ENCODE data around the gene PPP2R2B. TPM values are rescaled to one million over a fixed set of nuclear protein-coding genes. Genes with fewer than 3 reads are reported as not detected.

PPP2R2B gene
- polyA plus RNA-seq, 1 donor (not counting 4 experiments of a cell fraction or from before 2014, with no cell fraction given), result 0.33 TPM

DNA sequence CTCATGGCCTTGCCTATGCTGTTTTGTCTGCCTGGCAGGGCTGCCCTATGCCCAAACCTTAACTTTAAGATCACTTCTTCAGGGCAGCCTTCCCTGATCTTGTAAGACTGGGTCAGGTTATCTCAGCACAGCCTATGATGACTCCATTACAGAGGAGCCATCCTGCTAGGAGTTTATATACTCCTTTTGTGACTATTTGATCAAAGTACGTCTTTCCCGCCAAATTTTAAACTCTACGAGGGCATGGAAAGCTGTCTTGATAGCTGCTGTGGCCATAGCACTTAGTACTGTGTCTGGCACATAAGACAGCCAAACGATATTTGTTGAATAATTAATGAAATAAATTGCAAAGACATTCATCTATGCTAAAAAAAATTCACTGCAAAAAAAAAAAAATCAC is 60.6 kb downstream of the PPP2R2B start:
- Histone ChIP-seq H3K27me3 (ENCODE audit: control insufficient read depth, extremely low read depth, insufficient read depth, low read length) (no peaks in the 10 kb centered on the region), H3K9ac (ENCODE audit: control insufficient read depth, extremely low read depth, insufficient read depth, low read length) (no peak overlapping the region), H3K4me1 (ENCODE audit: control insufficient read depth, extremely low read depth, insufficient read depth, low read length) (peaks cover 8% of the 10 kb centered on the region), H3K36me3 (ENCODE audit: control insufficient read depth in 2 of 2, extremely low read depth in 1 of 2, insufficient read depth in 2 of 2, low read length in 2 of 2) (no peaks in the 10 kb centered on the region), H2AFZ (ENCODE audit: control insufficient read depth, low read length) (no peak overlapping the region), H3K4me2 (ENCODE audit: control insufficient read depth, extremely low read depth, insufficient read depth, low read depth, low read length) (no peak overlapping the region), H3K27ac (ENCODE audit: control insufficient read depth, insufficient read depth, low read length) (no peak overlapping the region), H4K20me1 (ENCODE audit: control insufficient read depth, extremely low read depth, insufficient read depth, low read length) (no peaks in the 10 kb centered on the region), H3K9me3 (ENCODE audit: control insufficient read depth, low read depth, low read length) (no peaks in the 10 kb centered on the region), H3K79me2 (ENCODE audit: control insufficient read depth, insufficient read depth, low read length) (no peaks in the 10 kb centered on the region), H3K9me1 (ENCODE audit: control insufficient read depth, extremely low read depth, insufficient read depth, low read length) (no peaks in the 10 kb centered on the region), H3K4me3 (ENCODE audit: control insufficient read depth in 2 of 3, extremely low read depth in 1 of 3, insufficient read depth in 2 of 3, low read depth in 1 of 3, low read length in 3 of 3) (no peak overlapping the region)
- FAIRE-seq (no peak), DNase-seq (ENCODE audit: low read depth, low spot score) (no peak)
- dilution Hi-C loops (cut with MboI; ENCODE audit: extremely low pct_ligation_motif_present, low sequenced_read_pairs), result no loop called here
- TF ChIP-seq, protein P1, sequence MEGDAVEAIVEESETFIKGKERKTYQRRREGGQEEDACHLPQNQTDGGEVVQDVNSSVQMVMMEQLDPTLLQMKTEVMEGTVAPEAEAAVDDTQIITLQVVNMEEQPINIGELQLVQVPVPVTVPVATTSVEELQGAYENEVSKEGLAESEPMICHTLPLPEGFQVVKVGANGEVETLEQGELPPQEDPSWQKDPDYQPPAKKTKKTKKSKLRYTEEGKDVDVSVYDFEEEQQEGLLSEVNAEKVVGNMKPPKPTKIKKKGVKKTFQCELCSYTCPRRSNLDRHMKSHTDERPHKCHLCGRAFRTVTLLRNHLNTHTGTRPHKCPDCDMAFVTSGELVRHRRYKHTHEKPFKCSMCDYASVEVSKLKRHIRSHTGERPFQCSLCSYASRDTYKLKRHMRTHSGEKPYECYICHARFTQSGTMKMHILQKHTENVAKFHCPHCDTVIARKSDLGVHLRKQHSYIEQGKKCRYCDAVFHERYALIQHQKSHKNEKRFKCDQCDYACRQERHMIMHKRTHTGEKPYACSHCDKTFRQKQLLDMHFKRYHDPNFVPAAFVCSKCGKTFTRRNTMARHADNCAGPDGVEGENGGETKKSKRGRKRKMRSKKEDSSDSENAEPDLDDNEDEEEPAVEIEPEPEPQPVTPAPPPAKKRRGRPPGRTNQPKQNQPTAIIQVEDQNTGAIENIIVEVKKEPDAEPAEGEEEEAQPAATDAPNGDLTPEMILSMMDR (optimal IDR thresholded peaks at IDR 0.05 in 1 of 3, IDR thresholded peaks at IDR 0.05 in 1 of 3, conservative IDR thresholded peaks at IDR 0.05 in 1 of 3; ENCODE audit: extremely low read depth in 1 of 3, insufficient read depth in 2 of 3, low read length in 3 of 3), result no peak
- no peak for TF ChIP-seq EZH2 (IDR thresholded peaks at IDR 0.05; ENCODE audit: low read length)

DNA sequence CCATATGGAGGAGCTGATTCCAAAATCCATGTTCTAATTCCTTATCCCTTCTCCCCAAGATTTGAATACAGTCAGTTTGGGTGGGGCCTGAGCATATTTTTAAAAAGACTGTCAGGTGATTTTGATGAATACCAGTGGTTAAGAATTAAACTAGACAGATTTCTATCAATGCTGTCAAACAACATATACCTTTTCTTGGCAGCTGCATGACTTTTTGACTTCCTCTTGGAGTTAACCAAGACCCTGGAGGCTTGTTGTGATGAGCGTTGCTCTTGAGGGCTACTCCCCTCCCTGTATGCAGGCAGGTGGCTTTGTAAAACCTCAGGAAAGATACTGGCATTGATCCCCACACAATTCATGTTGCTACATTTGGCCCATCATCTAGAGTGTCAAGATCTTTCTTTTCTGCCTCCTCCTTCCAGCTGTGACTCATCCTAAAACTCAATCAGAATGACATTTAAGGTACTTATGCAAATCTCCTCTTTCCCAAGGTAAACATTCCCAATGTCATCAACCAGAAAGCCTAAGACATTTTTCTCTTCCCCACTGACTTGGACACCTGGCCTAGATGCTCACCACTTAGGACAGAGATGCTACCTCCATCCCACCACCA is 61.7 kb downstream of the PPP2R2B start:
- Histone ChIP-seq H3K4me2 (ENCODE audit: control insufficient read depth, extremely low read depth, insufficient read depth, low read depth, low read length) (no peak overlapping the region), H3K27ac (ENCODE audit: control insufficient read depth, insufficient read depth, low read length) (no peak overlapping the region), H3K9ac (ENCODE audit: control insufficient read depth, extremely low read depth, insufficient read depth, low read length) (no peak overlapping the region), H3K4me3 (ENCODE audit: control insufficient read depth in 2 of 3, extremely low read depth in 1 of 3, insufficient read depth in 2 of 3, low read depth in 1 of 3, low read length in 3 of 3) (no peak overlapping the region), H3K36me3 (ENCODE audit: control insufficient read depth in 2 of 2, extremely low read depth in 1 of 2, insufficient read depth in 2 of 2, low read length in 2 of 2) (no peaks in the 10 kb centered on the region), H3K9me1 (ENCODE audit: control insufficient read depth, extremely low read depth, insufficient read depth, low read length) (no peaks in the 10 kb centered on the region), H2AFZ (ENCODE audit: control insufficient read depth, low read length) (no peak overlapping the region), H3K27me3 (ENCODE audit: control insufficient read depth, extremely low read depth, insufficient read depth, low read length) (no peaks in the 10 kb centered on the region), H3K4me1 (ENCODE audit: control insufficient read depth, extremely low read depth, insufficient read depth, low read length) (peaks cover 8% of the 10 kb centered on the region), H4K20me1 (ENCODE audit: control insufficient read depth, extremely low read depth, insufficient read depth, low read length) (no peaks in the 10 kb centered on the region), H3K9me3 (ENCODE audit: control insufficient read depth, low read depth, low read length) (no peaks in the 10 kb centered on the region), H3K79me2 (ENCODE audit: control insufficient read depth, insufficient read depth, low read length) (no peaks in the 10 kb centered on the region)
- DNase-seq (ENCODE audit: low read depth, low spot score) (no peak), FAIRE-seq (no peak)
- no peak for TF ChIP-seq EZH2 (IDR thresholded peaks at IDR 0.05; ENCODE audit: low read length)
- TF ChIP-seq, protein P1 (optimal IDR thresholded peaks at IDR 0.05 in 1 of 3, IDR thresholded peaks at IDR 0.05 in 1 of 3, conservative IDR thresholded peaks at IDR 0.05 in 1 of 3; ENCODE audit: extremely low read depth in 1 of 3, insufficient read depth in 2 of 3, low read length in 3 of 3), result no peak
- dilution Hi-C loops (cut with MboI; ENCODE audit: extremely low pct_ligation_motif_present, low sequenced_read_pairs), result no loop called here
